Type B pancreatic cell (in vitro differentiated cells): ENCODE data around the gene ETS1. TPM values are rescaled to one million over a fixed set of nuclear protein-coding genes. Genes with fewer than 3 reads are reported as not detected.

Experiments
- DNase-seq: peaks from one replicate; pipeline ENCODE4 v3.0.0; 2021; ENCODE audit warnings: mixed read lengths; ENCODE audit not compliant: unreplicated experiment; ENCODE audit errors: extremely low spot score
- H3K27ac Mint-ChIP-seq: 2 replicates; pipeline ENCODE4 v1.8.0; 2021; ENCODE audit warnings: mild to moderate bottlenecking, mixed read lengths
- H3K27me3 Mint-ChIP-seq: 2 replicates; pipeline ENCODE4 v1.8.0; 2021; ENCODE audit warnings: mixed read lengths
- H3K36me3 Mint-ChIP-seq: 2 replicates; pipeline ENCODE4 v1.8.0; 2021; ENCODE audit warnings: mixed read lengths
- H3K4me1 Mint-ChIP-seq: one replicate; pipeline ENCODE4 v1.8.0; 2021; ENCODE audit warnings: mixed read lengths; ENCODE audit not compliant: unreplicated experiment
- H3K4me3 Mint-ChIP-seq: 2 replicates; pipeline ENCODE4 v1.8.0; 2021; ENCODE audit warnings: mild to moderate bottlenecking, mixed read lengths
- H3K9me3 Mint-ChIP-seq: 2 replicates; pipeline ENCODE4 v1.8.0; 2021; ENCODE audit warnings: mixed read lengths
- CTCF ChIP-seq: fragments of 200-600 bp; sonication (generic); conservative IDR thresholded peaks from 2 replicates; pipeline ENCODE4 v1.5.0; 2021; ENCODE audit warnings: antibody characterized with exemption, mild to moderate bottlenecking
- total RNA-seq: library from RNA; stranded (reverse); gene quantifications from 2 replicates; pipeline ENCODE4 v1.2.1, GENCODE V29; 2021; ENCODE audit warnings: low replicate concordance

The ETS1 gene
- total RNA-seq, 1 donor from 2014 or later = 40.6 TPM

GRCh38 chr11:128518493-128519207, 68.7 kb downstream of the ETS1 start:
- TF ChIP-seq CTCF = no peak
- no peak for DNase-seq
- H3K27me3 Mint-ChIP-seq = peaks cover 16% of the 10 kb centered on the region
- peaks cover 5% of the 10 kb centered on the region for H3K9me3 Mint-ChIP-seq
- H3K4me1 Mint-ChIP-seq = peaks cover 51% of the 10 kb centered on the region
- H3K36me3 Mint-ChIP-seq = peaks cover 5% of the 10 kb centered on the region
- H3K4me3 Mint-ChIP-seq = peak overlapping the region; percentile 66
- H3K27ac Mint-ChIP-seq = peak overlapping the region; percentile 13

GRCh38 chr11:128517451-128518230, 69.7 kb downstream of the ETS1 start:
- peaks cover 45% of the 10 kb centered on the region for H3K4me1 Mint-ChIP-seq

GRCh38 chr11:128516886-128517285, 70.5 kb downstream of the ETS1 start:
- DNase-seq = no peak
- Mint-ChIP-seq H3K4me1 (peaks cover 44% of the 10 kb centered on the region), H3K4me3 (no peak overlapping the region), H3K27me3 (peaks cover 13% of the 10 kb centered on the region), H3K36me3 (peaks cover 7% of the 10 kb centered on the region), H3K9me3 (peaks cover 5% of the 10 kb centered on the region), H3K27ac (no peak overlapping the region)
- TF ChIP-seq CTCF = no peak

More at GRCh38 chr11:128517451-128518230, 69.7 kb downstream of the ETS1 start:
- Mint-ChIP-seq H3K27ac (peak overlapping the region; percentile 13), H3K9me3 (peaks cover 5% of the 10 kb centered on the region), H3K36me3 (peaks cover 6% of the 10 kb centered on the region), H3K4me3 (peak overlapping the region; percentile 37), H3K27me3 (peaks cover 13% of the 10 kb centered on the region)
- no peak for DNase-seq
- no peak for TF ChIP-seq CTCF

GRCh38 chr11:128515826-128516778, 71.3 kb downstream of the ETS1 start:
- Mint-ChIP-seq H3K4me3 (no peak overlapping the region), H3K4me1 (peaks cover 44% of the 10 kb centered on the region), H3K27ac (no peak overlapping the region), H3K36me3 (peaks cover 7% of the 10 kb centered on the region), H3K9me3 (peaks cover 5% of the 10 kb centered on the region), H3K27me3 (peaks cover 10% of the 10 kb centered on the region)
- no peak for DNase-seq
- TF ChIP-seq CTCF = no peak

GRCh38 chr11:128515086-128515485, 72.3 kb downstream of the ETS1 start:
- no peak overlapping the region for H3K27ac Mint-ChIP-seq
- peaks cover 6% of the 10 kb centered on the region for H3K27me3 Mint-ChIP-seq
- no peak for TF ChIP-seq CTCF
- no peak overlapping the region for H3K4me3 Mint-ChIP-seq
- peaks cover 39% of the 10 kb centered on the region for H3K4me1 Mint-ChIP-seq
- peaks cover 7% of the 10 kb centered on the region for H3K36me3 Mint-ChIP-seq
- H3K9me3 Mint-ChIP-seq = peaks cover 5% of the 10 kb centered on the region
- no peak for DNase-seq
